GM18502 (cell line): Measurements from ENCODE around the gene XPOT.

Experiments used
- ATAC-seq: cut with Tn5 transposase; IDR thresholded peaks from one replicate; pipeline ENCODE4 v1.9.1; 2021; ENCODE audit warnings: mild to moderate bottlenecking; ENCODE audit not compliant: unreplicated experiment, poor library complexity

The XPOT gene

GRCh38 chr12:64418209-64418608 is 14.0 kb downstream of the XPOT start:
- no peak for ATAC-seq

GRCh38 chr12:64419696-64420095 is 15.5 kb downstream of the XPOT start:
- no peak for ATAC-seq

DNA sequence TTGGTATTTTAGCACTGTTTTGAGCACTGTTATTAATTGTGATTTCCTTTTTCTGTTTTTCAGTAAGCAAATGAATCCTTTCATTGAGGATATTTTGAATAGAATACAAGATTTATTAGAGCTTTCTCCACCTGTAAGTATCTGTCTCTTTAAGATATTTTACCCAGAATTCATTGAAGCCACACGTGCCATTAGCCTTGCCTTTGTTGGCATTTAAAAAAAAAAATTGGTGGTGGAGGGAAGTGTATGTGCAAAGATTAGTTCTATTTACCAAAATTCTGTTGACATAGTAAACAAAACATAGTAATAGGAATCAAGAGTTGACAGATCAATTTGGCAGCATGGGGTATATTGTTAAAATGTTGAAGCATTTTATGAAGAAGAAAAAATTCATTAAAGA is 23.8 kb downstream of the XPOT start:
- ATAC-seq = no peak

DNA sequence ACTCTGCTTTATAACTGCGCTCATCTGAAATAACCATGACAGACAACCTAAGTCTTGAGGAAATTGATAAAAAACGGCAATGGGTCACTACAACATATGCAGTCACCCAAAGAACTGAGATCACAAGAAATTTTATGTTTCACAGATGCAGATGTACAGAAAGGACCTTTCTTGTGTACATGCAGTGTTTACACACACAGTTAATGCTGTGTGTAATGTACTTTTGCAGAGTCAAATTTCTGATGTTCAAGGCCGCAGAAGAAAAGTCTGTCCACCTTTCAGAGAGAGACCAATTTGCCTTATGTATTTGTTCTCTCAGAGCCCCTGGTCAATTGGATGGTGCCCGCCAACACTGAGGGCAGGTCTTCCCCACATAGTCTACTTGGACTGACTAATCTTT is 24.8 kb downstream of the XPOT start:
- no peak for ATAC-seq

GRCh38 chr12:64430886-64431285 is 26.7 kb downstream of the XPOT start:
- ATAC-seq = no peak

- no peak for ATAC-seq
These were observed 27.6 kb downstream of the XPOT start for GRCh38 chr12:64431791-64432190.

DNA sequence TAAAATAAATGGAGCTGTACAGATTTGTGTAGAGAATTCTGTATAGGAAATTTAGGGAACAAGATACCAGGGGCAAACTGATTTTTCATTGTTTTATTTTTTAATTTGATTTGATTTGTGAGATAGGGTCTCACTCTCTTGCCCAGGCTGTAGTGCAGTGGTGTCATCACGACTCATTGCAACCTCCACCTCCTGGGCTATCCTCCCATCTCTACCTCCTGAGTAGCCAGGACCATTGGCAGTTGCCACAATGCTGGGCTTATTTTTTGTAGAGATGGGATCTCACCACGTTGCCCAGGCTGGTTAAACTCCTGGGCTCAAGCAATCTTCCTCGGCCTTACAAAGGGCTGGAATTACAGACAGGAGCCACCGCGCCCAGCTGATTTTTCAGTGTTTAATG is 29.7 kb downstream of the XPOT start:
- ATAC-seq = no peak

DNA sequence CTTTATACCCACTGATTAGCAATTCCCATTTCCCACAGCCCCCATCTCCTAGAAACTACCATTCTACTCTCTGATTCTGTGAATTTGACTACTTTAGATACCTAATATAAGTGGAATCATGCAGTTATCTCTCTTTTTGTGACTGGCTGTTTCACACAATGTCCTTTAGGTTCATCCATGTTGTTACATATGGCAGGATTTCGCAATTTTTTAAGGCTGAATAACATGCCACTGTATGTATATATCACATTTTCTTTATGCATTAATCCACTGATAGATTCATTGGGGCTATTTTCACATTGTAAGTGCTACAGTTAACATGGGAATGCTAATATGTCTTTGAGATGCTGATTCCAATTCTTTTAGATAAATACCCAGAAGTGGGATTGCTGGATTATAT is 35.9 kb downstream of the XPOT start:
- no peak for ATAC-seq

GRCh38 chr12:64445490-64445889 is 41.3 kb downstream of the XPOT start:
- no peak for ATAC-seq

DNA sequence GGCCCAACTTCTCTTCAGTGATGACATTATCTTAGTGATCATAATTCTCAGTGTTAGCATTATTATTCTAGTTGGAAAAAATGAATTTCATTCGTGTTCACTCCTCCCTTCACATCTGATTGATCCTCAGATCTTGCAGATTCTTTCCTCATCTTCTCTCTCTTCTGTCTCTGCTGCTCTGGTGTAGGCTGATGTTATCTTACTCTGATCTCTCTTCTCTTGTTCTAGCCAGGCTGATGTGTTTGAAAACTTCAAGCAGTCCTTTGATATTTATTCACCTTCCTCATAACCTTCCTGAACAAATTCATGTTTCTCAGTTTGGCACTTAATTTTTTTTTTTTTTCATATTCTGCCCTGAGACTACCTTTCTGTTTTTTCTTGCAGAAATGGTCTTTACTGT is 42.1 kb downstream of the XPOT start:
- no peak for ATAC-seq

GRCh38 chr12:64450057-64450640 is 46.0 kb downstream of the XPOT start:
- ATAC-seq = no peak

DNA sequence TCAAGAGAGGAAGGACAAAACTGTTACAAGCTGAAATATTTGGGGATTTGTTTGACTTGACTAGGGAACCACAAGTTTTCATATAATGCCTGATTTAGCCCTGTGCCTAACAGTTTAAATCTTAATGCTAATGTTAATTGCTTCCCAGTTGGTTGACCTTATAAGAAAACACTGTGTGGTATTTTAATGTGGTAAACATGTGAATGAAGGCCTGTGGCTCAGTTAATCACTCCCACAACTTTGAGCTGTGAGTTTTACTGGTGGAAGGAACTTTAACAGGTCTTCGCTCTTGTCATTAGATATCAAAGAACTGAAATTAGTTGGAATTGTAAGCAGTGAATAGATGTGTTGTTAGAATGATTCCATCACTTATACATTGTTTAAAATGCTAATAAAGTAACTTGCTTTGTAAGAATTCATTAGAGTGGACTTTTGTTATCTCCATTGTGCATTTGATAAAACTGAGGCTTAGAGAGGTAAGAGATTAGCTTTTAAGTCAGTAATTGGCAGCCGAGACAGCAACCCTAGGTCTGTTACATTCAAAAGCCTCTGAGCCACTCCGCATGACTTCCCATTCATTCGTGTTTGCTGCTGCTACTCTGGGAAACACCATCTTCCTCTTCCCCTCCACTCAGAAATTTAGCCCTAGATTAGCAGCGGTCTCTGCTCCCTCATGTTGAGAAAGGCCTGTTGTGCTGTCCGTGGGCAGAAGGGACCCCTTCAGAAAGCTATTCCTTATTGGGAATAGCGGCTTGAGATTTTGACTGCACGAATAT is 46.7 kb downstream of the XPOT start:
- ATAC-seq = no peak

- ATAC-seq = peak; percentile 90
These were observed 47.7 kb downstream of the XPOT start, which contains the start of gene TBK1 for GRCh38 chr12:64451687-64452558. TBK1 (plus strand) TSS chr12:64452120; CDS start chr12:64455871, 3,751 bp downstream.

GRCh38 chr12:64452559-64453329 is 48.6 kb downstream of the XPOT start:
- ATAC-seq = peak; percentile 1

DNA sequence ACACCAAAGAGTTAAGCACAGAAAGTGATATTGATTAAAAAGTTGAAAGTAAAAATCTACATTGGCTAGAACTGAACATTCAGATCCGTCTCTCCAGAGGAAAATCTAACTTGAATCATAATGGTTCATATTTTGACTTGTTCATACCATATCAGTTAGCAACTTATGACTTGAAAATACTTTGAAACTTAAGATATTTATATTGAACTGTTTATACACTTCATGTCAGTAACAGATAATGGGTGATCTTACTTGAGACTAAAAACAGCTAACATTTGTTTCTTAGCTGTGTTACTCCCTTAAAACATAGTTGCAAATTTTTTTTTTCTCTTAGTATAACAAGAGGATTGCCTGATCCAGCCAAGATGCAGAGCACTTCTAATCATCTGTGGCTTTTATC is 51.3 kb downstream of the XPOT start:
- ATAC-seq = no peak

DNA sequence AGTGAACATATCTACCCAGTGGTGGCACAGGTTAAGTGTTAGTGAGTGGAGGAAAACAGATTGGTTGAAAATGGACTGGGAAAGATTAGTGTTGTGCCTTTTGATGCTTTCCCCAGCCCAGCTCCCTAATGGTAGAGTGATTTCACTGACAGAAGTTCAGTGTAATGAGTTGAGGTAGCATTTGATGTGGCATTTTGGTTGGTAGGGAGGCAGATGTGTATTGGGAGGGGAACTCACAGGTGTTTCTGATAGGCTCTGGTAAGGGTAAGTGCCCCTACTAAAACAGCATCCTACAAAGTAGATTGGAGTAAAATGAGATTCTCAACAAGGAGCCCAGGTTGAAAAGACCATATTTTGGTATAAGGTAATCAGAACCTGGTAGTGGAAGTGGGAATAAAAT is 51.9 kb downstream of the XPOT start:
- no peak for ATAC-seq

DNA sequence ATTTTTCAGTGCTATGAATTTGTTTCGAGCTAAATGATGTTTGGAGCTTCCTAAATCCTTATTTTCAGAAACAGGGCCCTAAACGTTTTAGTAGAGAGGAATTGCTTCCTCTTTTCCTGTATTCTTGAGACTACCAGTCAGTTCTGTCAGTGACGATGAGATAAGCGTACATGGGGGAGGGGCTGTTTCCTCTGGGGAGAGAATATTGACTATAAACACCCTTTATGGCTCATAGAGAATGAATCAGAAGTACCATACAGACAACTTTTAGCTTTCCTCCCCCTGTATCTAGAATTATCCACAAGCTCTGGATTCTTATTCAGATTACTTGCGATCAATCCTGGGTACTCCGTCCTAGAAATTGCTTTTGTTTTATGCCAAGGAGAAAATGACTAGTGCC is 52.8 kb downstream of the XPOT start:
- no peak for ATAC-seq

- no peak for ATAC-seq
These were observed 53.3 kb downstream of the XPOT start for GRCh38 chr12:64457466-64457865.

DNA sequence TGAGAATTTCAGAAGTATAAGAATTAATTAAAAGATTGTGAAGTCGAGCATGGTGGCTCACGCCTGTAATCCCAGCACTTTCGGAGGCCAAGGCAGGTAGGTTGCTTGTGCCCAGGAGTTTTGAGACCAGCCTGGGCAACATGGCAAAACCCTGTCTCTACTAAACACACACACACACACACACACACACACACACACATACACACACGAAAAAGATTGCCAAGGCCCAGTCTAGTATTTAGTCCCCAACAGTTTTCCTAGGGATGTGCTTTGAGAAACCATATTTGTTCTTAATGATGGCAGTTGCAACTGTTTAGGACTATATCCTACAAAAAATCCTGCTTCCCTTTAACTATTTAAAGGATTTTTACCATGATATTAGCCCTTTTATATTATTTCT is 53.7 kb downstream of the XPOT start:
- no peak for ATAC-seq

DNA sequence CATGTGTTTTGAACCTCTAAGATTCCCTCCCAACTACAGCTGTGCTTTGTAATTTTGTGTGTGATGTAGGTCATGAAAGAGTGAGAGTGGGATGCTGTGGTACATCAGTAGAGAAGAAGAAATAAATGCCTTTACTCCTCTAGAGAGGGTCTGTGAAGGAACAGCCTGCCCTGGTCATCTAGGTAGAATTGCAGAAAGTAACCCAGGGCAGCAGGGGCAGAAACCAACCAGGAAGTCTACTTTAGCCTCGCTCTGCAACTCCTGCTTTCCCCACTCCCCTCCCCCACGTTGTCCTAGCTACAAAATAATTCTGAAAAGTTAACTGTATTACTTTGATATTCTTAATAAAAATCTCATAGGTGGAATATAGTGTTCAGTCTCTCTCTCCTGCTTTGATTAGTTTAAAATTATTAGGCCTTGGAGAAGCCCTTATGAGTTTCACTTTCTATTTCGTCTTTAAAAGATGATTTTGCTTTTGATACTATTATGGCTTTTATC is 55.3 kb downstream of the XPOT start:
- peak; percentile 63 for ATAC-seq
